MM.1S (cell line): Measurements from ENCODE around the gene SCGB3A1.

Experiments used
- DNase-seq: peaks from one replicate; pipeline ENCODE4 v3.0.0-alpha.2; 2015
- H2AFZ ChIP-seq: fragments of 300-600 bp; sonication (generic); 2 replicates; pipeline ENCODE4 v1.6.0; 2016; ENCODE audit warnings: antibody characterized with exemption, low read length
- H3F3A ChIP-seq: fragments of 300-600 bp; sonication (generic); 2 replicates; pipeline ENCODE4 v1.6.1; 2016; ENCODE audit warnings: mild to moderate bottlenecking, antibody characterized with exemption, low read length, moderate library complexity, mixed read lengths; ENCODE audit not compliant: insufficient read depth
- H3K27ac ChIP-seq: fragments of 300-600 bp; sonication (generic); 2 replicates; pipeline ENCODE4 v1.5.1; 2016; ENCODE audit warnings: mild to moderate bottlenecking, low read length
- H3K27me3 ChIP-seq: fragments of 300-600 bp; sonication (generic); replicated peaks from 2 replicates; pipeline ENCODE4 v1.6.0; 2016; ENCODE audit warnings: low read length; ENCODE audit not compliant: insufficient read depth
- H3K36me3 ChIP-seq: fragments of 300-600 bp; sonication (generic); replicated peaks from 2 replicates; pipeline ENCODE4 v1.6.1; 2016; ENCODE audit warnings: mild to moderate bottlenecking, low read length, mixed read lengths; ENCODE audit not compliant: insufficient read depth
- H3K4me1 ChIP-seq: fragments of 300-600 bp; sonication (generic); 2 replicates; pipeline ENCODE4 v1.6.1; 2016; ENCODE audit warnings: low read length, mixed read lengths
- H3K4me2 ChIP-seq: fragments of 300-600 bp; sonication (generic); 2 replicates; pipeline ENCODE4 v1.6.0; 2016; ENCODE audit warnings: low read depth, low read length
- H3K4me3 ChIP-seq: fragments of 300-600 bp; sonication (generic); 2 replicates; pipeline ENCODE4 v1.5.1; 2016; ENCODE audit warnings: low read length, mixed read lengths
- H3K79me2 ChIP-seq: fragments of 300-600 bp; sonication (generic); 2 replicates; pipeline ENCODE4 v1.6.1; 2016; ENCODE audit warnings: mixed run types, low read length, mixed read lengths
- H3K9ac ChIP-seq: fragments of 300-600 bp; sonication (generic); 2 replicates; pipeline ENCODE4 v1.6.1; 2016; ENCODE audit warnings: low read length, mixed read lengths
- H3K9me2 ChIP-seq: fragments of 300-600 bp; sonication (generic); replicated peaks from 2 replicates; pipeline ENCODE4 v1.6.1; 2016; ENCODE audit warnings: mild to moderate bottlenecking, low read length, mixed read lengths; ENCODE audit not compliant: insufficient read depth
- H3K9me3 ChIP-seq: fragments of 300-600 bp; sonication (generic); replicated peaks from 2 replicates; pipeline ENCODE4 v1.6.1; 2016; ENCODE audit warnings: mild to moderate bottlenecking, low read length, mixed read lengths; ENCODE audit not compliant: insufficient read depth
- H4K20me1 ChIP-seq: fragments of 300-600 bp; sonication (generic); 2 replicates; pipeline ENCODE4 v1.6.1; 2016; ENCODE audit warnings: mild to moderate bottlenecking, low read length, moderate library complexity, mixed read lengths; ENCODE audit not compliant: insufficient read depth
- EZH2 ChIP-seq: fragments of 300-600 bp; sonication (generic); optimal IDR thresholded peaks from 2 replicates; pipeline ENCODE3; 2017; ENCODE audit warnings: low read depth, mild to moderate bottlenecking, antibody characterized with exemption, low read length, mixed read lengths
- EZH2phosphoT487 ChIP-seq: fragments of 300-600 bp; sonication (generic); IDR thresholded peaks from 2 replicates; pipeline ENCODE4 v1.6.1; 2018; ENCODE audit warnings: antibody characterized with exemption, low read length
- TF ChIP-seq, protein P1 (sequence below): fragments of 300-600 bp; sonication (generic); IDR thresholded peaks from 2 replicates; pipeline ENCODE4 v1.5.1; 2016; ENCODE audit warnings: antibody characterized with exemption, low read length, mixed read lengths

The SCGB3A1 gene

DNA sequence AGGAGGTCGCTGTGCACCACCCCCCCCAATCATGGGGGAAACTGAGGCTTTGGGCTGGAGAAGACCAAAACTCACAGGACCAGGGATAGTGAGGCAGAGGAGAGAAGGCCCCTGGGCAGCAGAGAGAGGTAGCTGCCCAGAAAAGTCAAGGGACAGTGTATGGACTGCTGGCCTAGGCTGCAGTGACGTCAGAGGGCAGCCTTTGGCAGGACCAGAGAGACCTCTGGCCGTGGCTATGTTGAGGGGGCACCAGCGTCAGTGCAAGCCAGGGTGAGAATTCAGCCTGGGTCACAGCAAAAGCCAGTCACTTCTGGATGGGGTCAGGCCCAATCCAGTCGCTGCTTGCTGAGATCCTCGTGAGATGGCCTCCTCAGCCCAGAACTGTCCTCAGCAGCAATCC lies 31.6 kb upstream of the SCGB3A1 start:
- no peaks in the 10 kb centered on the region for H3K9me2 ChIP-seq
- no peak overlapping the region for H2AFZ ChIP-seq

DNA sequence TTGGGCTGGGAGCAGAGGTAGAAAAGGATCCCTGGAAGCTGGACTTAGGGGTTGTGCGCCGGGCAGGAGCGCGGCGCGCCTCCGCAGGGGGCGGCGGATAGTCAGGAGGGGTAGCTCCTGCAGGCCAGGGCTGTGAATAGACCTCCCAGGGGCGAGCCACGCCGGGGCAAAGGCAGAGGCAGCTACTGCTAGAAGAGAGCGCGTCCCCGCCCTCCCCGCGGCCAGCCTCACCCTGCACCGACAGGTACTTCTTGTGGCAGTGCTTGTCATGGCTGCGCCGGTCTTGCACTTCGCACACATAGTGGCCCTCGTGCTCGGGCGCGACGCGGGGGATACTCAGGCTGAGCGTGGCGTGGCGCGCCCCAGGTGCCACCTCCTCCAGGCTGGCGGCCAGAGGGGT lies 30.0 kb upstream of the SCGB3A1 start:
- no peak for DNase-seq
- Histone ChIP-seq H3K9me3 (no peaks in the 10 kb centered on the region), H3K36me3 (no peaks in the 10 kb centered on the region), H2AFZ (no peak overlapping the region), H3K27ac (no peak overlapping the region), H3F3A (no peaks in the 10 kb centered on the region), H3K4me1 (no peaks in the 10 kb centered on the region), H3K27me3 (peaks cover 37% of the 10 kb centered on the region), H3K9me2 (no peaks in the 10 kb centered on the region), H3K79me2 (no peaks in the 10 kb centered on the region), H3K4me3 (no peak overlapping the region), H3K4me2 (no peak overlapping the region), H3K9ac (no peak overlapping the region), H4K20me1 (no peaks in the 10 kb centered on the region)
- TF ChIP-seq EZH2 (no peak), EZH2phosphoT487 (no peak)
- TF ChIP-seq, protein P1, sequence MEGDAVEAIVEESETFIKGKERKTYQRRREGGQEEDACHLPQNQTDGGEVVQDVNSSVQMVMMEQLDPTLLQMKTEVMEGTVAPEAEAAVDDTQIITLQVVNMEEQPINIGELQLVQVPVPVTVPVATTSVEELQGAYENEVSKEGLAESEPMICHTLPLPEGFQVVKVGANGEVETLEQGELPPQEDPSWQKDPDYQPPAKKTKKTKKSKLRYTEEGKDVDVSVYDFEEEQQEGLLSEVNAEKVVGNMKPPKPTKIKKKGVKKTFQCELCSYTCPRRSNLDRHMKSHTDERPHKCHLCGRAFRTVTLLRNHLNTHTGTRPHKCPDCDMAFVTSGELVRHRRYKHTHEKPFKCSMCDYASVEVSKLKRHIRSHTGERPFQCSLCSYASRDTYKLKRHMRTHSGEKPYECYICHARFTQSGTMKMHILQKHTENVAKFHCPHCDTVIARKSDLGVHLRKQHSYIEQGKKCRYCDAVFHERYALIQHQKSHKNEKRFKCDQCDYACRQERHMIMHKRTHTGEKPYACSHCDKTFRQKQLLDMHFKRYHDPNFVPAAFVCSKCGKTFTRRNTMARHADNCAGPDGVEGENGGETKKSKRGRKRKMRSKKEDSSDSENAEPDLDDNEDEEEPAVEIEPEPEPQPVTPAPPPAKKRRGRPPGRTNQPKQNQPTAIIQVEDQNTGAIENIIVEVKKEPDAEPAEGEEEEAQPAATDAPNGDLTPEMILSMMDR = no peak

More for the DNA sequence above, 31.6 kb upstream of the SCGB3A1 start:
- Histone ChIP-seq H4K20me1 (no peaks in the 10 kb centered on the region), H3K9me3 (no peaks in the 10 kb centered on the region), H3K27me3 (peaks cover 42% of the 10 kb centered on the region), H3K4me3 (no peak overlapping the region), H3F3A (no peaks in the 10 kb centered on the region), H3K79me2 (no peaks in the 10 kb centered on the region), H3K36me3 (no peaks in the 10 kb centered on the region), H3K4me2 (no peak overlapping the region), H3K9ac (no peak overlapping the region), H3K27ac (no peak overlapping the region), H3K4me1 (no peaks in the 10 kb centered on the region)
- no peak for DNase-seq
- TF ChIP-seq EZH2 (no peak), EZH2phosphoT487 (no peak)
- TF ChIP-seq, protein P1 = no peak

DNA sequence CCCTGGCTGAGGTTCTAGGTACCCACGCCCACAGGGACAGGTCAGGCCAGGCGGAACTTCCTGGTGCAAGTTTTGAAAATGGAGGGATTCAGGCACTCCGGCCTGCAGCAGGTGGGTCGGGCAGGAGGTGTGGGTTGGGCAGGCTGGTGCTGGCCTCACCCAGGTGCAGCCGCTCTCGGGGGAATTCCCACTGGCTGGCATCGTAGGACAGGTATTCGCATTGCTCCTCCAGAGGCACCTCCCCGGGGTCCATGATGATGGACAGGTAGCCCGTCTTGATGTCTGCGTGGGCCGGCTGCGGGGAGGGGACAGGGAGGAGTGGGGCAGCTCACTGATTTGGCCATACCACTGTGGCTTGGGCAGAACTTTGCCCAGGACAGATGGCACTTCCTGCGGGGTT lies 28.7 kb upstream of the SCGB3A1 start:
- Histone ChIP-seq H3K9ac (no peak overlapping the region), H3K27ac (no peak overlapping the region), H3K9me3 (no peaks in the 10 kb centered on the region), H3K4me3 (no peak overlapping the region), H3K4me2 (no peak overlapping the region), H2AFZ (no peak overlapping the region), H3K36me3 (no peaks in the 10 kb centered on the region), H3F3A (no peaks in the 10 kb centered on the region), H3K9me2 (no peaks in the 10 kb centered on the region), H3K27me3 (peaks cover 32% of the 10 kb centered on the region), H3K4me1 (no peaks in the 10 kb centered on the region), H4K20me1 (no peaks in the 10 kb centered on the region), H3K79me2 (no peaks in the 10 kb centered on the region)
- DNase-seq = no peak
- TF ChIP-seq EZH2phosphoT487 (no peak), EZH2 (no peak)
- TF ChIP-seq, protein P1 = no peak
